DMS53 treated with DMSO at 0.1 percent for 48 hours (cell line): Measurements from ENCODE around the gene GRB10.
A peak's percentile ranks its signal among the peaks of the same experiment; 100 is the strongest.

Source experiments
- DNase-seq: peaks from one replicate; lab custom pipeline; 2025; ENCODE audit not compliant: unreplicated experiment; lab: John Stamatoyannopoulos, UW

The GRB10 gene

DNA sequence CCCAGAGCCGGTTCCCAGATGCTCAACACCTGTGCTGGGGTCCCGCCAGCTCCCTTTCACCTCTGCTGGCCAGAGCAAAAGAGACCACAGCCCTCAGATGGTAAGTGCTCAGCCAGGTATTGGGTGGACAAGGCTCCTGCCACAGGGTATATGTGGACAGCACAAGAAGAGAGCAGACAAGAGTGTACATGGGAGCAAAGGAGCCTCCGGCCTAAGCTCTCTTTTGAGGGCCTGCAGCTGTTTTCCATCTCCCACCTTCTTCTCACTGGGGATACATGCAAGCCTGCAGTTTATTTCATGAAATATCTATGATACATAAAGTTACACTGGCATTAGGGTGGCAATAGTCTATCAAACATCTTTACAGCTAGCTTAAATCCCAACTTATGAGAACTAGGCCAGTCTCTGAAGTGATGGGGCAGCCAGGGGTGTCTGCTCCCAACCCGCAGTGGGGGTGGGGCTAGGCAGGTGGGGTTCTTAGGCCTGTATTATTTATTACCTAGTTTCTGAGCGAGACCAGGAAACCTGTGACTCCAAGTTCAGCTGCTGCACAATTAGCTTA, 167.1 kb downstream of the GRB10 start:
- DNase-seq: no peak

DNA sequence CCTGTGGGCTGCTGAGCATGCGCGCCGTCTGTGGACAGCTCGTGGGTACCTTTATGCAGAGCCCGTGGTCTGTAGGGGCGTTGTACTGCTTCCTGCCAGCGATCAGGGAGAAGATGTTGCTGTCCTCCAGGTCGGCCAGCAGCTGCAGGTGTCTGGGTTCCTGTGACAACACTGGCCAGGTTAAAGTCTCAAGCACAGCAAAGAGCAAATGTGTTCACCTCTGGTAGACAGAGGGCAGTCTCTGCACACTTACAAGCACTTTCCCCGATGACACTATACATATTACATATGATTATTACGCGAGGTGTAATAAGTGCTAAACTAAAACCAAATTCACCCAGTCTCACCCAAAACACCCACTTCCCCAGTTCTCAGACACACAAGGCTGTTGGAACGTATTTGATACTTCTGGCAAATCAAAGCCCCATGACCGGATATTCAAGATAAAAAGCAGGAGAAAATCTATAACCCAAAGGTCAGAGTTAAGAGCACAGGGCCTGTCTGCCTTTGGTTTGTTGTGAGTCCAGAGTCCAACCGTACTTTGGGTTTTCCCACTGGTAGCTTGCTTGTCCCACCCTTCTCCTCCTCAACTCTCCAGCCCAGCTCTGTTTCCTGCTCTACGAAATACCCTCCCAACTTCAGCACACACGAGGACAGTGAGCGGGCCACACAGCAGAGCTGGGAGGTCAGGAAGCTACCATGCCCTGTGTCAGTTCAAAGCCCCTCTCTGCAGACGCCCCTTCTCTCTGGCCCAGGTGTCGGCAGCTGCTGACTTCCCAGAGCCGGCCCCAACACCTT, 167.8 kb downstream of the GRB10 start:
- DNase-seq: peak; percentile 45

DNA sequence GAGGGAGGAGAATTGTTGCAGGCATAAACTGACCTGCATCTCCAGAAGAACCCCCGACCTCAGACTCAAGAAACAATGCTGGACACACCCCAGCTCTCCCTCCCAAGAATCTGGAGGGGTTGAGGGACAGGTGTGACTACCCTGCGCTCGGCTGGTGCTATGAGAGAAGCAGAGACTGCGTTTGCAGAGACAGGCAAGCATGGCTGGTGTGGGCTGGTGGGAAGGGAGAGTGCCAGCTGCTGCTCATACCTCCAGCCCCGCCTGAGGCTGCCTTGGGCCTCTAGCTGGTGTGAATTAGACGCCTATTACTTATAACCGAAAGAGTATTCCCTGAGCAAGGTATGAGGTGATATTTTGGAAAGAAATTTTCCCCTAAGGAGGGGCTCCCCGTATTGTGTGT, 169.2 kb downstream of the GRB10 start:
- no peak for DNase-seq

DNA sequence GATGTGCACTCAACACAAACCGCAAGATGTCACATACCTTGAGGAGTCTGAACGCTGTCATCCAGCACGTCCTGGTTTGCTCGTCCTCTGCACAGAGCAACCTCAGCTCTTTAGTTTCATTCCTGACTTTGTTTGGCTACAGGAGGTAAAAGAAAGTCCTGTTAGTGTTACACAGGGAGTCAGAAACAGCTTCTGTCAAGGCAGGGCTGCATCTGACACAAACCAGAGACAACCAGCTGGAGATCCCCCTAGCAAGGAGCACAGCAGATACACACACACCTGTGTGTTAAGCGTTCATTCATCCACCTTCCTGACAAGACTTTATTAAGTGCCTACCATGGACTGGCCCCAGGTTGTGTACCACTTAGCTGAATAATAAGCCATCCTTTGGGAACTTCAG, 170.0 kb downstream of the GRB10 start:
- no peak for DNase-seq

DNA sequence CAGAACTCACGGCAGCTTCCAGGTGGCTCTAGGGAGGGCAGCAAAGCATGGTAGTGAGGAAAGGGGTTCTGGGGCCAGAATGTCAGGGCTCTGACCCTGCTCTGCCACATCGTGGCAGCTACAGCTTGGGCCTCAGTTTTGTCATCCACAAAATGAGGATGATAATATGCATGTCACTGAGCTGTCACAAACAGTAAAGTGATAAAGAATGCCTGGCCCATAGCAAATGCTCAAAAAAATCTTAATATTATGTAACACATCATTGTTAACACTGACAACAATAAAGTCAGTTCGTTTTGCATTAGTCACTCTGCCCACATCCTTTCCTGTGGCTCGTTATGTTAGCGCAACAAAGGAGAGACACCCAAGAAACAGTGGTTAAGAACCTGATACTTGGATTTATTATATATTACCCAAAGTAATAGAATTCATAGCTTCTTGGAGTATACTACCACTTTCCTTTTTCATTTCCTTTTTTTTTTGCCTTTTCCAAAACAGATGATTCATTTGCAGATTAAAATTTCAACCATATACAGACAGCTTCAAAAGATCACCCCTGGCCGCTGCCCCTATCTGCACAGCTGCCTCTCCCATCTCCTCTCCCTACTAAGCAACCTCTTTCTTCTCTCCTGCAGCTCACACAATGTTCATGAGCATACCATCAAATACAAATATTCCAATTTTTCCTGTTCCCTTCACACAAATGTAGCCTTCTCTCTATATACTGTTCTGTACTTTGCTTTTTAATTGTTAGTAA, 172.0 kb downstream of the GRB10 start:
- DNase-seq: no peak

DNA sequence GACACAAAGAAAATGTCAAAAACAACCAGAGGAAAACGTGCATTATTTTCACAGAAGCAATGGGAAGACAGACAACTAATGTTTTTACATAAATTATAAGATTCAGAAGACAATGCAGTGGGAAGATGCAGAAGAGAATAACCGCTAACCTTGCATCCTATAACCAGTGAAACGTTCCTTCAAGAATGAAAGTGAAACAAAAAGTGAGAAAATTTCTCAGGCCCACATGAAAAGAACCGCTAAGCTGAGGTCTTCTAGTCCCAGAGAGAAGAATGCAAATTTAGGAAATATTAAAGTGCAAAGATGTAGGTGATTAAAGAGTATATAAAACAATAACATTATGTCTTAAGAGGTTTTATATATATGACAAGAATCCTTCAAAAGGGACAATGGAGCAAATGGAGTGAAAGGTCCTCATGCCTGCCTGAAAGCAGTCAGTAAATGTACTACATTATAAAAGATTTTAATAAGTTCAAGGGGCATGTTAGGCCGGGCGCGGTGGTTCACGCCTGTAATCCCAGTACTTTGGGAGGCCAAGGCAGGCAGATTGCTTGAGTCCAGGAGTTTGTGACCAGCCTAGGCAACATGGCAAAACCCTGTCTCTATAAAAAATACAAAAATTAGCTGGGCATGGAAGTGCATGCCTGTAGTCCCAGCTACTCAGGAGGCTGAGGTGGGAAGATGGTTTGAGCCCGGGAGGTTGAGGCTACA, 174.3 kb downstream of the GRB10 start:
- no peak for DNase-seq

DNA sequence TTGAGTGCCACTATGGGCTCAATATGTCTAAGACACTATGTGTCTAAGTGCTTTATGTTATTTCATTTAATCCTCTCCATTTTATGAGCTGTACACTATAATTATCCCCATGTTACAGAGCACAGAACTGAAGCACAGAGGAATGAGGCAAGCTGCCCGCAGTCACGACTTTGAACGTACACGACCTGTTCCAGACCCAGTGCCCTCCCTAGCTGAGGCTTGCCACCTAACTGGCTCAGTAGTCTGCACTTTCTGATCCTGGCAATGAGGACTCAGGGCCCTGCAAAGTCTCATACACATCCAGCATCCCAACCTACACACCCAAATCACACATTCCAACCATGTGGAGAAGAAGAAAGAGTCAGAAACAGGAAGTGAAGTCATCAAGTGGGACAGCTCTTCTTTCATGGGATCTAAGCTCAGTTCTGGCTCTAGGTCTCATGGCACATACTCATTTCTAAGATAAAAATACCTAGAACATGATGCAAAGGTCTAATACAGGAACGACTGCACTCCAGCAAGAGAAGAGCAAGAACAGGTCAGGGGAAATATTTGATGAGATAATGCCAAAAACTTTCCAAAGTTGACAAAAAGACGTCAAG, 175.1 kb downstream of the GRB10 start:
- no peak for DNase-seq

DNA sequence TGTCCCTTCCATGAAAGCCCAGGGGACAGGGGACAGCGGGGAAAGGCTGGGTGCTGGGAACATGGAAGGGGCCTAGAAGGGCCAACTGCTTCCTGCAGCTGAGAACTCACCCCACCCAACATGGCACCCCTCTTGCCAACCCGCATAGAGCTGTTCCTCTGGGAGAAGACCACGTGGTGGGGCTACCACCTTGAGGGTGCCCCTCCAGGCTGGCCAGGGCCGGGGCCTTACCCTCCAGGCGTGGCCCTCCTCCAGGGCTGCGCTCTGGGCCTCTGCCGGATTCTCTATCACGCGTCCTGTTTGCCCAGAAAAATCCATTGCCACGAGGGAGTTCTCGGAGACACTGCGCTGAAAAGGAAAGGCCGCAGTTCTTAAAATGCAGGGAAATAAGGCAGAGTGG, 177.6 kb downstream of the GRB10 start:
- DNase-seq: no peak

DNA sequence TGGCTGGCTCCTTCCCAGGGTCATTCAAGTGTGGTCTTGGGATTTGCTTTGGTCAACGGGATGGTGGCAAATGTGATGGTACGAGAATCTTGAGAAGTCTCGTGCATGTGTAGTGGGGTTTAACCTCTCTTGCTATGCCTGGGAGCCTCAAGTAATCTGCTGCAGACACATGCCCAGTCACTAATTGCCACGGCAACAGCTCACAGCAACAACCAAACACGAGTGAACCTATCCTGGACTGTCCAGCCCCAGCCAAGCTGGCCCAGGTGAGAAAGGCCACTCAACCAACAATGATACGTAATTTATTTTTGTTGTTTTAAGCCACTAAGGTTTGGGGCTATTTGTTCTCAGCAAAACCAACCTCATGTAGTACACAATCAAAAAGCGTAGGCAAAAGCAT, 179.4 kb downstream of the GRB10 start:
- DNase-seq: no peak

DNA sequence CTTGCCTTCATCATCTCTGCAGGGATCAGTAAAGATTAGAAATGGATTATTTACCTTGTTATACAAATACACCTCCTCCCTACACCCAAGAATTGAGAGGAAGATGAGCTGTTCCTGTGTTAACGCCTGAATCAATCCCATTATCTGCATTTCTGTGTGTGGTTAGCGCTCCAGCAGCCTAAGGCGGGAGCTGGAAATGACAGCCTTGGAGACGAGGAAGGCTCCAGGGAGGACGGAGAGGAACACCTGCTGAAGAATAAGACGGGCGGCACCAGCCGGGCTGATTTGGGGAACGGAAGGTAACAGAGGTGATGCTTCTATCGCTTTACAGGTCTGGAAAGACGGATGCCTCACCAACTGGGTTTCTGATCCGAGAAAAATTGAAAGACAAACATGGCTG, 183.3 kb downstream of the GRB10 start:
- DNase-seq: no peak

DNA sequence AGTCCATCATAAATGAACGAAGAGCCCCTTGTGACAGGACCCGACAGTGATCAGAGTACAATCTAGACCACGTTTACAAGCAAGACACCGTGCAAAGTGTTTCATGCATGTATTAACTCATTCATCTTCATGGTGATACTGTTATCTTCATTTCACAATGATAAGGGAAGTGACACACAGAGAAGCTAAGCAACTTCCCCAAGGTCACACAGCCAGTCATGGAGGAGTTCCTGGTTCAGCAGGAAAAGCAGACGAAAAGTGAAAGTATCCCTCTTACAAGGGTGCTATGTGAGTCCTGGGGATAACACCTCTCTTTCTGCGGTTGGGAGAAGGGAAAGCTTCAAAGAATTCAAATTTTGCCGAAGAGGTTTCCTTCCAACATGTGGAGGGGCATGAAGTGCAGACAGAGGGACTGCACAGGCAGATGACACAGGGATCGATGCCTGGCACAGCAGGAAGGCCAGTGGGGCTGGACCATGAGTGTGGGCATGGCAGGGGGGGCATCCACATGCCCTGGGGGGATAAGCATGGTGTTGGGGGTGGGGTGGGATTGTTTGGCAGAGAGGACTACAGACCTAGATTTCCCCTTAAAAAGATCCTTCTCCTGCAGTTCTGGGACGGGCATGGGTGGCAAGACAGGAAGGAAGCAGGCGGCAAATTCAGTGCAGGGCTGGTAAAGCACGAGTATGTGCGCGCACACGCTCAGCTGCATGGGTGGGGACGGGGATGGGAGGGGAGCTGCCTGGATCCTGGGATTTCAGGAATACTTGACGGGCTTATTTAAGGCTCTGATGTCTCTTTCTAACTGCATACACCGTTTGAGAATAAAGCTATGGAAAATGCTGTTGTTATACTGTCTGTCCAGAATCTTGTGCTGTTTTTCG, 184.0 kb downstream of the GRB10 start:
- DNase-seq: no peak

DNA sequence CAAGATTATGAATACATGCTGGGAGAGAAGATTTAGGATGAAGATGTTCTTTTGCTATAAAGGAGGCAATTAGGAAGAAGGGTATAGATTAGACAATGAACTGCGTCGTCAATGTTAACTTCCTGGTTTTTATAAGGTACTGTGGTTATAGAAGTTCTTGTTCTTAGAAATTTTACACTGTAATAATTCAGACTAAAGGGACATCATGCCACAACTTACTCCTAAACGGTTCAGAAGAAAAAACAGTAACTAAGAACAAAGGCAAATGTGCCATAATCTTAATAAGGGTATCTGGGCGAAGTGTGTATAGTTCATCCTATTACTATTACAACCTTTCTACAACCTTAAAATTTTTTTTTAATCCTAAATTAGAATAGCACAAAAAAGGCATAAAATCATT, 186.2 kb downstream of the GRB10 start:
- DNase-seq: no peak

DNA sequence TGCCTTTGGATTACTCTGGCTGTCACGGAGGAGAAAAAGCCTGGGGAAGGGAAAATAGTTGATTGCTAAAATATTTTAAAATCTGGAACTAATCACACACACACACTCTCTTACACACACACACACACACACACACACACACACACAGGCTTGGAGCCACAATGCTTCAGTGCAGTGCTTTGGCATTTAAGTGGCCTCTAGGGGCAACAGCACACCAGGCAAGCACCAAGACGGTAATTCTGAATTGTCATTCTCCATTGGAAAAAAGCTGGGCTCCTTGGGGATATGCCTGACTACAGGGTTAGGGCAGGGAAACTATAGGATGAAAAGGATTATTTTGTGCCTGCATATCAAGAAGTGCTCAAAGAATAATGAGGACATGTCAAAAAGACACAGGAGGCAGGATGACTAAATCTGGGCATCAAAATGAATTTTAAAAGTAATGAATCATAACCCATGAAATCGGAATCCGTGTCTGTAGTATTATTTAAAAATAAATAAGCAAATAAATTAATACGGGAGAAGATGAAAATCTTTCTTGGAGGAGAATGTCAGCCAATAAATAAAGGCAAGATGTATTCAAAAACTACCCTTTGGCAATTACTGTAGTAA, 187.1 kb downstream of the GRB10 start:
- peak; percentile 18 for DNase-seq

DNA sequence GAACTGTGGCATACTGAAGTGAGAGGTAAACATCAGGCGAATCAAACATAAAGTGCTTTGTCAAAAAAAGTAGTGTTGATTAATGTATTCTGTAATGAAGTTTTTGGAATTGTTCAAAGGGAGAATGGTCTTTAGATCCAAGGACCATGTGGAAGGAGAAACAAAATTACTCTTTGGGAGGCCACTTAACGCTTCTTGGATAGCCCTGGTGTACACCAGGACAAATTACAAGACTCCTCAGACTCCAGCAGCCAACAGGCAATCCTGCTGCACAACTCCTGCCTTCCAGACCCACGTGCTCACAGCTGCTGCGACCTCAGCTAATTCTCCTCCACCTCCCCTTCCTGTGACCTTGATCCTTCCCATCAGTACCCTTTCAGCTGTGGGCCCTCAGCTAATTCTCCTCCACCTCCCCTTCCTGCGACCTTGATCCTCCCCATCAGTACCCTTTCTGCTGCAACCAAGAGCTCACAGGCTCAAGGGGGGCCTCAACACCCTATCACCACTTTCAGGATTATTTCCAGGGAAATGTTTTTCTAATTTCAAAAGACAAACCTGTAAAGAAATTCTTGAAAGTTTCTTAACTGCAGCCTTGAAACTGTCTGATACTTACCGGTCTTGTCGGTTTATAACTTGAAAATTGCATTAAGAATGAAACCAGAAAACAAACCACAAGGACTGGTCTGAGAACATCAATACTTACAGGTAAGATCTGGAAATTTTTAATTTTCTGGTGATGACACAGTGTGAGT, 187.8 kb downstream of the GRB10 start:
- no peak for DNase-seq

DNA sequence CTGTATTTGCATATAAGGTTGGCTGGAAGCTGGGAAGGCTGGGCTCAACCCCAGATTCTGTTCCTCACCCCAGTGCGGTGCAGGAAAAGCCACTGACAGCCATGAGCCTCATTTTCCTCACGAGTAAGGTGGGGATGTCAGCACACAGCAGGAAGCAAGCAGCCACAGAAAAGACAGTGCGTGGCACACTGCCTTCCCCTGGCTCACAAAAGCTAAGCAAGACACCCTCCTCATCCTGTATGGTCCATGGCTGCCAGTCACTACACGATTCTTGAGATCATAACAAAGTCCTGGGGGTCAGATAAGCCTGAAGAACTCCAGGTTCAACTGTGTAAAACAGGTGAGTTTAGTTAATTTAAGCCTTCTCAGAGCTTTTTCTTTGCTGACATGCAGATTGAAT, 188.6 kb downstream of the GRB10 start:
- DNase-seq: no peak

DNA sequence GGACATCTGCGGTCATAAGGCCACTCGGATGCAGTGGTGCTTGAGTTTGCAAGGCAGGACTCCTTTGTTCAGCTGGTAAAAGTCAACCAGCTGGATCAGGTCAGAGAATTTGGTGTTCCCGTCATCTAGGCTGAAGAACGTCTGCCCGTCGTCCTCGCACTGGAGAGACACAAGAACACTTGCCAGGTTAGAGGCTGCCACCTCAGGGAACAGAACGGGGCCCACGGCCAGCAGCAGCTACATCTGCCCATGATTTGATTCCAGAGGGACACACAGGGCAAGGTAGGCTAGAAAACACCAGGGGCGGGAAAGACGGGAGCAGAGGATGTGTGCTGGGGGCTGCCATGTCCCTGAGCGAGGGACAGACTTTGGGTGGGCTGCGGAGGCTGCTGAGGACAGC, 189.8 kb downstream of the GRB10 start:
- peak; percentile 22 for DNase-seq

DNA sequence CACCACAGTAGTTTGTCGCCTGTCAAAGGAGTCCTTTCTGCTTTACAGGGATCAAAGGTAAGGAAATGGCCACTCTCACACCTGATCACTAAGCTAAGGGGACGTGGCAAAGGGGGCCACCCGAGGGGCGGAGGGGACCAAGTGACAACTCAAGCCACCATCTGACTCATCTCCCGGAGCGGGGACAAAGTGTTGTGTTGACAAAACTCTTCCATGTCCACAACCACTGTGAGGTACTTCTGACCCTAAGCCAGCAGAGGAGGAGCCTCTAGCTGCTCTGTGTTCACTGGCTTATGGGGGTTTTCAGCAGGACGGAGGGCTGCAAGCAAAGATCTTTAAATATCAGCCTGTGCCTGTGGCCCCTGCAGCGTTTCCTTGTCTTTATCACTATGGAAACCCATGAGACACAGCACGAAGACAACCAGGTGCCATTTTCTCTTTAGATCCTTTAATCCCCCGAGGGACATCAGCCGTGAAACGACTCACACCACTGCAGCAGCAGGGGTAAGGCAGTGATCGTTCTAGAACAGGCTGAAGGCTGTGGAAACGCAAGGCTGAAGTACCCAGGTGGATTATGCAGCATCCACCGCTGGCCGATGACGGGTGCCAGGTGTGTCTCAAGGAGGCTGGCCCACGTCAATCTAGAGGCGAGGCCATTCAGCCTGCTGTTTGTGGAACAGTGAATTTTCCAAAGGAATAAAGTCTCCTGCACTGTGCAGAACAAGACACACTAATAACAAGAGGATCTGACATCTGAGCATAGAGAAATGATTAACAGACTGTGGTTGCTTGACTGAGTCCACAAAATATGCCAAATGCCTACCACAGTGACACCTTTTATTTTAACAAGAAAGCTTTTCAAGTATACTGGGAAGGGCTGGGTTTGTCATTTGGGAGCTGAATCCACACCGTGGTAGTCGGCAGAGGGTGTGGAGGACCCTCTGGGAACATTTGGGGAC, 190.9 kb downstream of the GRB10 start:
- DNase-seq: peak; percentile 85

DNA sequence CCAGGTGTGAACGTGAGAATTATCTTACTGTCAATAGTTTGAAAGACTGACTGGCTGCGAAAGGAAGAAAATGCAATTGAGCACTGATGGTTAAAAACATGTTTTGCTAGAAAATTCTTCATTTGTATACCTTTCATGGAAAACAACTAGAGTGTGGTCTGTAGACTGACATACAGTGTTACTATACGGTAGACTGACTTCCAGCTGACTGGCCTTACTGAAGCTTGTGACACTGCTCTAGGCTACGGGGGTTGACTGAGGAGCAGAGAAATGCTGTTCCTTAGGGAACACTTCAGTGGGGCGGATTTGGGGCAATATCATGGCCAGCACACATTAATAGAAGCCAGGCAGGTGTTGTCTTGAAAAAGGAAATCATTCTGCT, 191.6 kb downstream of the GRB10 start:
- no peak for DNase-seq
